Uterus (tissue), 4 donors: ENCODE data around the gene MS4A10. TPM values are rescaled to one million over a fixed set of nuclear protein-coding genes. Genes with fewer than 3 reads are reported as not detected.

Experiments
- DNase-seq, 2 donors: peaks; one replicate each; pipeline ENCODE4 v3.0.0-alpha.2; 2019 to 2020
- H3K27ac ChIP-seq, 2 donors: fragments of 200-600 bp; sonication (generic); 1 replicate in 1 of 2; 2 replicates in 1 of 2; pipeline ENCODE4 v1.5.1; 2016 to 2018
- H3K27me3 ChIP-seq, 2 donors: fragments of 200-600 bp; sonication (generic); one replicate each; pipeline ENCODE4 v1.5.1; 2018 to 2019; ENCODE audit warnings: control low read depth in 1 of 2
- H3K36me3 ChIP-seq, 2 donors: fragments of 200-600 bp; sonication (generic); one replicate each; pipeline ENCODE4 v1.5.1; 2019; ENCODE audit warnings: control low read depth in 1 of 2
- H3K4me1 ChIP-seq, 2 donors: fragments of 200-600 bp; sonication (generic); one replicate each; pipeline ENCODE4 v1.5.1; 2018 to 2019; ENCODE audit warnings: control low read depth in 1 of 2
- H3K4me3 ChIP-seq, 2 donors: fragments of 200-600 bp; sonication (generic); 1 replicate in 1 of 2; 2 replicates in 1 of 2; pipeline ENCODE4 v1.5.1; 2018 to 2019; ENCODE audit warnings: mild to moderate bottlenecking in 1 of 2
- H3K9me3 ChIP-seq, 2 donors: fragments of 200-600 bp; sonication (generic); one replicate each; pipeline ENCODE4 v1.5.1; 2019; ENCODE audit warnings: control low read depth in 1 of 2
- POLR2A ChIP-seq, 2 donors: fragments of 450-650 bp; IDR thresholded peaks; one replicate each; pipeline ENCODE4 v1.6.1; 2016; ENCODE audit warnings: antibody characterized with exemption in 2 of 2, mild to moderate bottlenecking in 1 of 2, moderate library complexity in 1 of 2
- intact Hi-C: fragments of 100-400 bp; cut with DNase I; formaldehyde crosslinking; loops from one replicate; pipeline ENCODE4 v1.15.1; 2023; ENCODE audit warnings: low total_unique reads
- total RNA-seq, 4 donors: library from RNA; depleted of rRNA in 3 of 4; stranded (reverse); fragments of >200 nt in 3 of 4; gene quantifications; one replicate each; pipeline versions ENCODE4 v1.1.0 to v1.2.4, GENCODE V29; 2014 to 2023
- TF ChIP-seq, protein P1 (sequence below), 4 experiments: fragments of 200-600 bp in 2 of 4; fragments of 450-650 bp in 2 of 4; sonication (generic) in 2 of 4; IDR thresholded peaks; one replicate each; pipeline ENCODE4 v1.5.1; 2016 to 2019; ENCODE audit warnings: antibody characterized with exemption in 4 of 4, mild to moderate bottlenecking in 2 of 4, moderate library complexity in 1 of 4
- donor health status: DM: yes; HTN: yes; CAD: no.

The MS4A10 gene
- total RNA-seq, 4 donors from 2014 or later: not detected

- Histone ChIP-seq H3K36me3 (no peaks in the 10 kb centered on the region), H3K27ac (no peak overlapping the region), H3K9me3 (no peaks in the 10 kb centered on the region), H3K4me1 (no peaks in the 10 kb centered on the region), H3K27me3 (no peaks in the 10 kb centered on the region), H3K4me3 (no peak overlapping the region)
- intact Hi-C loops: loop anchor here (10.0 kb wide), 1 partner anchor 343 kb away; no protein-coding TSS in a partner anchor
- no peak for DNase-seq
- no peak for TF ChIP-seq POLR2A (IDR thresholded peaks at IDR 0.05)
- TF ChIP-seq, protein P1, sequence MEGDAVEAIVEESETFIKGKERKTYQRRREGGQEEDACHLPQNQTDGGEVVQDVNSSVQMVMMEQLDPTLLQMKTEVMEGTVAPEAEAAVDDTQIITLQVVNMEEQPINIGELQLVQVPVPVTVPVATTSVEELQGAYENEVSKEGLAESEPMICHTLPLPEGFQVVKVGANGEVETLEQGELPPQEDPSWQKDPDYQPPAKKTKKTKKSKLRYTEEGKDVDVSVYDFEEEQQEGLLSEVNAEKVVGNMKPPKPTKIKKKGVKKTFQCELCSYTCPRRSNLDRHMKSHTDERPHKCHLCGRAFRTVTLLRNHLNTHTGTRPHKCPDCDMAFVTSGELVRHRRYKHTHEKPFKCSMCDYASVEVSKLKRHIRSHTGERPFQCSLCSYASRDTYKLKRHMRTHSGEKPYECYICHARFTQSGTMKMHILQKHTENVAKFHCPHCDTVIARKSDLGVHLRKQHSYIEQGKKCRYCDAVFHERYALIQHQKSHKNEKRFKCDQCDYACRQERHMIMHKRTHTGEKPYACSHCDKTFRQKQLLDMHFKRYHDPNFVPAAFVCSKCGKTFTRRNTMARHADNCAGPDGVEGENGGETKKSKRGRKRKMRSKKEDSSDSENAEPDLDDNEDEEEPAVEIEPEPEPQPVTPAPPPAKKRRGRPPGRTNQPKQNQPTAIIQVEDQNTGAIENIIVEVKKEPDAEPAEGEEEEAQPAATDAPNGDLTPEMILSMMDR (IDR thresholded peaks at IDR 0.05): no peak
These were observed 46.5 kb downstream of the MS4A10 start for GRCh38 chr11:60831501-60832079.

DNA sequence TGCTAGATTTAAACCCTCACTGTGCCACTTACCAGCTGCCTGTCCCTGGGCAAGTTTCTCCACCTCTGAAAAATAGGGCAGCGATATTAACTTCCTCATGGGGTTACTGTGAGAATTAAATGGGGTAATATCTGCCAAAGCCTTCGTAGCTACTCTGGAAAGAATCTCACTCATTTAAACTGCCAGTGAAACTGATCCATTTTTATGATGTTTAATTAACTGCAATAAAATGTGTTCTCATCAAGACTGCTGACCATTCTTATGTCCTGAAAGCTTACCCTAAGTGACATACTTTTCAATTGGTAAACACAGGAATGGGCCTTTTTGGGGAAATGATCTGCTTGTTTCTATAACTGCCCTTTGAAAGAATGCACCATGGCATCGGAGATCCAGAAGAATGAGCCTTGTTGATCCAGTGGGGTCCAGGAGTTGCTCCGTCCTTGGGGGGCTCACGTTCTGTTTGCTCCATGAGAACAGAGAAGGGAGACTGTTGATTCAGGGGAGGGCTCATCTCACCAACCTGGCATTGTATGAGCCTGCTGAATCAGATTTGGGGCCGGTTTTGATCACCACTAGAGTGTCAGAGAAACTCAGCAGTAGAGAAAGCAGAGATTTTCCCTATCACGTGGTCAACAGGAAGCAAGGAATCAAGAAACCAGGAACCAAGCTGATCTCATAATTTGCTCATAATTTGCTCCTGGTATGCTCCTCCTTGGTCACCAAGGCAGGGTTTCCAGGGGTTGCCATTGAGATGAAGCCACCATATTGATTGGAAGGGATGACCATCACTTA is 49.8 kb downstream of the MS4A10 start:
- no peak overlapping the region for H3K4me3 ChIP-seq
- no peak for DNase-seq
- intact Hi-C loops: loop anchor here (10.0 kb wide), 1 partner anchor 340 kb away; no protein-coding TSS in a partner anchor
- H3K27me3 ChIP-seq: no peaks in the 10 kb centered on the region
- TF ChIP-seq, protein P1 (IDR thresholded peaks at IDR 0.05): no peak
- no peak for TF ChIP-seq POLR2A (IDR thresholded peaks at IDR 0.05)
- H3K4me1 ChIP-seq: no peaks in the 10 kb centered on the region
- no peaks in the 10 kb centered on the region for H3K9me3 ChIP-seq
- no peak overlapping the region for H3K27ac ChIP-seq
- H3K36me3 ChIP-seq: no peaks in the 10 kb centered on the region

- no peak overlapping the region for H3K4me3 ChIP-seq
- no peaks in the 10 kb centered on the region for H3K9me3 ChIP-seq
- TF ChIP-seq, protein P1 (IDR thresholded peaks at IDR 0.05): no peak
- no peak for TF ChIP-seq POLR2A (IDR thresholded peaks at IDR 0.05)
- intact Hi-C loops: loop anchor here (10.0 kb wide), 1 partner anchor 339 kb away; no protein-coding TSS in a partner anchor
- H3K27me3 ChIP-seq: no peaks in the 10 kb centered on the region
- DNase-seq: no peak
- no peak overlapping the region for H3K27ac ChIP-seq
- H3K4me1 ChIP-seq: no peaks in the 10 kb centered on the region
- no peaks in the 10 kb centered on the region for H3K36me3 ChIP-seq
These were observed 50.4 kb downstream of the MS4A10 start for GRCh38 chr11:60835534-60835846.

DNA sequence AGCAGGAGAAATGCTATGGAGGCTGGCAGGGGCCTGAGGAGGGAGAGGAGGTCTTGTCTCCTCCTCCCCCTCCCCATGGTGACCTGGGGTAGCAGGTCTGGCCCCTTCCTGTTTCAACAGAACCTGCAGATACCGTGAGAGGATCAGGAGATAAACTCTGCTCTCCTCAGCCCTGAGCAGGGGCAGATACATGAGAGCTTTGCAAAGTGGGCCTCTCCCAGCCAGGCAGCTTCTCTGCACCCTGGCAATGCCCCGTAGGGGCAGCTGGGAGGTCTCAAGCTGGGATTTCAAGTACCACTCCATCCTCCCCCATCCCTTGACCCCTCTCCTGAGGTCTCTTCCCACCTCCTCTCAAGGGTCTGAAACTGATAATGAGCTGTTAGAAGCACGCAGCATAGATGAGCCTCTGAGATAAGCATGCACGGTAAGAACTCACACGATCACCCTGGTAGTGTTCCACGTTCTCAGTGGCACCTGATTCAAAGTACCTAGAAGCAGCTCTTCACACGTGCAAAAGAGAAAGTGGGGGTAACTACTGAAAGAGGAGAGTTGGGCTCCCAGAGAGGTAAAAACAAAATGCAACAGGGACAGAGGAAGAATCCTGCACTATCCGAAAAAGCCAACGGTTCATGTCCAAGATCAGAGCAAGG is 51.9 kb downstream of the MS4A10 start:
- no peak for TF ChIP-seq POLR2A (IDR thresholded peaks at IDR 0.05)
- TF ChIP-seq, protein P1 (IDR thresholded peaks at IDR 0.05): no peak
- intact Hi-C loops: loop anchor here (10.0 kb wide), 1 partner anchor 338 kb away; no protein-coding TSS in a partner anchor
- H3K27me3 ChIP-seq: no peaks in the 10 kb centered on the region

GRCh38 chr11:60838132-60838531 is 53.0 kb downstream of the MS4A10 start:
- Histone ChIP-seq H3K9me3 (no peaks in the 10 kb centered on the region), H3K27ac (no peak overlapping the region), H3K27me3 (no peaks in the 10 kb centered on the region), H3K4me1 (peaks cover 0 to 4% of the 10 kb centered on the region in 2 donors), H3K4me3 (no peak overlapping the region), H3K36me3 (no peaks in the 10 kb centered on the region)
- no peak for DNase-seq
- TF ChIP-seq, protein P1 (IDR thresholded peaks at IDR 0.05): no peak
- TF ChIP-seq POLR2A (IDR thresholded peaks at IDR 0.05): no peak
- intact Hi-C loops: loop anchor here (10.0 kb wide), 1 partner anchor 337 kb away; no protein-coding TSS in a partner anchor

More for the DNA sequence above, 51.9 kb downstream of the MS4A10 start:
- no peak overlapping the region for H3K4me3 ChIP-seq
- H3K36me3 ChIP-seq: no peaks in the 10 kb centered on the region
- DNase-seq: no peak
- peaks cover 0 to 4% of the 10 kb centered on the region in 2 donors for H3K4me1 ChIP-seq
- H3K9me3 ChIP-seq: no peaks in the 10 kb centered on the region
- no peak overlapping the region for H3K27ac ChIP-seq
